22Rv1 (cell line): ENCODE data around the gene ACMSD.

Experiments used
- CTCF ChIP-seq: fragments of 450-650 bp; IDR thresholded peaks from 2 replicates; pipeline ENCODE4 v1.5.1; 2017; ENCODE audit warnings: mild to moderate bottlenecking
- ZFX ChIP-seq: fragments of 450-650 bp; IDR thresholded peaks from 2 replicates; pipeline ENCODE4 v1.6.1; 2017; ENCODE audit warnings: antibody characterized with exemption, borderline replicate concordance

DNA sequence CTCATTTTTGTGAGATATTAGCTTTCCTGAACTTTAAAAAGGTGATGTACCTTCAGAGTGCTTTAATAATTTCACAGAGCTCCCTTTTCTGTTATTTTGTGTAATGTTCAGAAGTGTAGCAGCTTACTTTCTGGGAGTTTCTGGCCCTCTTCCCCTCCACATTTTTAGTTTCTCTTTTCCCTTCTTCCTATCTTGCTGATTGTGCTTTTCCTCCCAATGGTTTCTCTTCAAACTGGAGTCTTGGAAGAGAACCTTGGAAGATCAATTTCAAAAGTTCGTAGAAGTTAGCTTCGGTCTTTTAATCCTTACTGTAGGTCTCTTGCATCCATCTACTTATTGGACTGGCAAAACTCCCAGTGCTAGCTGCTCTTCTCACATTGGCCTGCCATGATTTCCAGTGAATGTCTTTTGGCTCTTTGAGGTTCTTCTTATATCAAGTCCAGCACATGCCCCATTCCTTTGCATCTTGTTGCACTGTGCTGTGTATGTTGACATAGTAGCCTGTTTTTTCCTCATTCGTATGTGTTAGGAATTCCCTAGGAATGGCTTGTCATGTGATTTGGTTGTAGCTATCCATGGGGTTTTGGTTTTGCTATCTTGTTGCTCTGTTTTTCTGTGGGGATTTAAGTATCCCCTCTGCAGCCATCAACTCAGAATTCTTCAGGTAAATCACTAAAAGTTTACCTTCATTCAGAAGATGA lies 88.0 kb downstream of the ACMSD start:
- no peak for TF ChIP-seq CTCF
- no peak for TF ChIP-seq ZFX
